ENCODE data around the gene MPDU1. TPM values are rescaled to one million over a fixed set of nuclear protein-coding genes. Genes with fewer than 3 reads are reported as not detected.

MPDU1 gene
- total RNA-seq, 1 experiment from 2014 or later, result 50.9 TPM

DNA sequence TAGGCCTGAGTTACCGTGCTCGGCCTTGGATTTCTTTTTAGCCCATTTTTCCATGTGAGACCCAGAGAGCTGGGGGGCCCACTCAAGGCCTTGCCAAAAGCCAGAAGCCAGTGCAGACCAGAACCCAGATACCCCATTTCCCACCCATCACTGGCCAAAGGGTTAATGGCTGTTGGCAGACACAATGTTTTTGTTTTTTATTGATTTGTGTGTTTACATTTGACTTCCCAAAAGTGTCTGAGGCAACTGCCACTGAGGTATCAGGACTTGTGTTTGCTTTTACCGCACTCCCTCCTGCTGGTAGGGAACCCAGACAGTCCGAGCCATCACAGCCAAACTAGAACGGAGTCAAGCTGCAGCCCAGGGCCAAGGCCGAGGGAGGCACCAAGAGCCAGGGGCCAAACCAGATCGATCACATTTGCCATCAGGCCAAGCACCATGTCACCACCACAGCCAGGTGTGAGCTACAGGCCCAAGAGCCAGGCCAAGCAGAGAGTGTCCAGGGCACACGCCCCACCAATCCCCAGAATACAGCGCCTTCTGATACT lies 42.5 kb upstream of the MPDU1 start:
- no peak for ATAC-seq
- TF ChIP-seq EGR1 (IDR thresholded peaks at IDR 0.05; ENCODE audit: low read depth) (no peak), FOSL1 (IDR thresholded peaks at IDR 0.05; ENCODE audit: low read depth) (no peak), SRF (IDR thresholded peaks at IDR 0.05; ENCODE audit: low read depth) (no peak), ZFX (IDR thresholded peaks at IDR 0.05) (no peak), TCF7L2 (IDR thresholded peaks at IDR 0.05; ENCODE audit: borderline replicate concordance, extremely low read depth, insufficient read depth, insufficient read length) (no peak), EZH2 (IDR thresholded peaks at IDR 0.05) (no peak), POLR2A (IDR thresholded peaks at IDR 0.05; ENCODE audit: borderline replicate concordance, extremely low read depth, insufficient read depth, insufficient read length) (no peak), ELF1 (IDR thresholded peaks at IDR 0.05; ENCODE audit: borderline replicate concordance, low read depth) (no peak), CBX3 (IDR thresholded peaks at IDR 0.05; ENCODE audit: low read depth) (no peak), ZNF274 (IDR thresholded peaks at IDR 0.05; ENCODE audit: low read depth, low read length) (no peak), YY1 (IDR thresholded peaks at IDR 0.05; ENCODE audit: extremely low read depth, insufficient replicate concordance, low read depth, low read length) (no peak), SIN3A (IDR thresholded peaks at IDR 0.05; ENCODE audit: low read depth) (no peak), EZH2phosphoT487 (IDR thresholded peaks at IDR 0.05; ENCODE audit: borderline replicate concordance) (no peak), CEBPB (IDR thresholded peaks at IDR 0.05; ENCODE audit: low read depth) (no peak)
- TF ChIP-seq, protein P1, sequence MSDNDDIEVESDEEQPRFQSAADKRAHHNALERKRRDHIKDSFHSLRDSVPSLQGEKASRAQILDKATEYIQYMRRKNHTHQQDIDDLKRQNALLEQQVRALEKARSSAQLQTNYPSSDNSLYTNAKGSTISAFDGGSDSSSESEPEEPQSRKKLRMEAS (IDR thresholded peaks at IDR 0.05), result no peak
- TF ChIP-seq, protein P2, sequence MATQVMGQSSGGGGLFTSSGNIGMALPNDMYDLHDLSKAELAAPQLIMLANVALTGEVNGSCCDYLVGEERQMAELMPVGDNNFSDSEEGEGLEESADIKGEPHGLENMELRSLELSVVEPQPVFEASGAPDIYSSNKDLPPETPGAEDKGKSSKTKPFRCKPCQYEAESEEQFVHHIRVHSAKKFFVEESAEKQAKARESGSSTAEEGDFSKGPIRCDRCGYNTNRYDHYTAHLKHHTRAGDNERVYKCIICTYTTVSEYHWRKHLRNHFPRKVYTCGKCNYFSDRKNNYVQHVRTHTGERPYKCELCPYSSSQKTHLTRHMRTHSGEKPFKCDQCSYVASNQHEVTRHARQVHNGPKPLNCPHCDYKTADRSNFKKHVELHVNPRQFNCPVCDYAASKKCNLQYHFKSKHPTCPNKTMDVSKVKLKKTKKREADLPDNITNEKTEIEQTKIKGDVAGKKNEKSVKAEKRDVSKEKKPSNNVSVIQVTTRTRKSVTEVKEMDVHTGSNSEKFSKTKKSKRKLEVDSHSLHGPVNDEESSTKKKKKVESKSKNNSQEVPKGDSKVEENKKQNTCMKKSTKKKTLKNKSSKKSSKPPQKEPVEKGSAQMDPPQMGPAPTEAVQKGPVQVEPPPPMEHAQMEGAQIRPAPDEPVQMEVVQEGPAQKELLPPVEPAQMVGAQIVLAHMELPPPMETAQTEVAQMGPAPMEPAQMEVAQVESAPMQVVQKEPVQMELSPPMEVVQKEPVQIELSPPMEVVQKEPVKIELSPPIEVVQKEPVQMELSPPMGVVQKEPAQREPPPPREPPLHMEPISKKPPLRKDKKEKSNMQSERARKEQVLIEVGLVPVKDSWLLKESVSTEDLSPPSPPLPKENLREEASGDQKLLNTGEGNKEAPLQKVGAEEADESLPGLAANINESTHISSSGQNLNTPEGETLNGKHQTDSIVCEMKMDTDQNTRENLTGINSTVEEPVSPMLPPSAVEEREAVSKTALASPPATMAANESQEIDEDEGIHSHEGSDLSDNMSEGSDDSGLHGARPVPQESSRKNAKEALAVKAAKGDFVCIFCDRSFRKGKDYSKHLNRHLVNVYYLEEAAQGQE (IDR thresholded peaks at IDR 0.05; ENCODE audit: low read depth), result no peak
- intact Hi-C loops (cut with micrococcal nuclease), result no loop called here

More for the DNA sequence above, 42.5 kb upstream of the MPDU1 start:
- H3K36me3 ChIP-seq (ENCODE audit: control insufficient read depth in 1 of 2, insufficient read depth in 2 of 2, low read length in 2 of 2), result no peaks in the 10 kb centered on the region
- RAD21 ChIA-PET (ENCODE audit: low non-redundant PET in 1 of 2, low total read pairs in 2 of 2, uncharacterized antibody in 2 of 2, unreplicated experiment in 2 of 2), result no interaction called here
- no peak overlapping the region for H3K9ac ChIP-seq (ENCODE audit: low read length)
- H2AFZ ChIP-seq (ENCODE audit: low read depth, low read length, poor library complexity, severe bottlenecking), result no peak overlapping the region
- H3K27ac ChIP-seq (ENCODE audit: low read depth, low read length), result no peak overlapping the region
- POLR2A ChIA-PET, result no interaction called here
- no peaks in the 10 kb centered on the region for H3K4me1 ChIP-seq (ENCODE audit: control insufficient read depth in 1 of 2, insufficient read depth in 2 of 2, low read length in 2 of 2)
- H3K4me3 ChIP-seq (replicated peaks in 1 of 2; ENCODE audit: low read depth in 1 of 2, low read length in 2 of 2), result no peak overlapping the region
- H3K27me3 ChIP-seq (ENCODE audit: insufficient read depth, low read length), result no peaks in the 10 kb centered on the region
- no peaks in the 10 kb centered on the region for H3K9me2 ChIP-seq (ENCODE audit: insufficient read depth)
- H3K79me2 ChIP-seq (ENCODE audit: insufficient read depth, low read length), result no peaks in the 10 kb centered on the region
- BruUV-seq (replicated peaks), result no TSS peak
- CTCF ChIA-PET, result interaction anchor here (1.0 kb wide), 1 partner anchor 26 kb away, joined by 3 read pairs; no protein-coding TSS in a partner anchor
- H4K20me1 ChIP-seq (ENCODE audit: insufficient read depth), result no peaks in the 10 kb centered on the region
- no peak overlapping the region for H3K4me2 ChIP-seq (ENCODE audit: low read length)
- DNase-seq (ENCODE audit: low read depth, low spot score), result no peak
- peaks cover 8 to 12% of the 10 kb centered on the region in 2 experiments; a peak in 2 of 4 replicates for H3K9me3 ChIP-seq (ENCODE audit: control insufficient read depth in 1 of 2, insufficient read depth in 1 of 2, low read depth in 1 of 2, low read length in 2 of 2)

Measured in HCT116 (cell line).